Mucosa of stomach (tissue), 1 donor: Measurements from ENCODE around the gene SETBP1.

ENCODE experiments used
- H3K27me3 ChIP-seq: one replicate; pipeline ENCODE4 v1.7.0; 2013; ENCODE audit warnings: mild to moderate bottlenecking, low read length; ENCODE audit not compliant: control insufficient read depth, insufficient read depth
- H3K36me3 ChIP-seq: one replicate; pipeline ENCODE4 v1.7.0; 2013; ENCODE audit warnings: low read length; ENCODE audit not compliant: control insufficient read depth, insufficient read depth
- H3K4me1 ChIP-seq: one replicate; pipeline ENCODE4 v1.7.0; 2013; ENCODE audit warnings: mild to moderate bottlenecking, low read length; ENCODE audit not compliant: control insufficient read depth, insufficient read depth
- H3K4me3 ChIP-seq: one replicate; pipeline ENCODE4 v1.7.0; 2013; ENCODE audit warnings: low read length
- H3K9ac ChIP-seq: one replicate; pipeline ENCODE4 v1.7.0; 2013; ENCODE audit warnings: mild to moderate bottlenecking, low read length, moderate library complexity
- H3K9me3 ChIP-seq: one replicate; pipeline ENCODE4 v1.7.0; 2013; ENCODE audit warnings: mild to moderate bottlenecking, low read length, moderate library complexity; ENCODE audit not compliant: control insufficient read depth
- donor health status: Pancreatic carcinoma.

SETBP1 gene

DNA sequence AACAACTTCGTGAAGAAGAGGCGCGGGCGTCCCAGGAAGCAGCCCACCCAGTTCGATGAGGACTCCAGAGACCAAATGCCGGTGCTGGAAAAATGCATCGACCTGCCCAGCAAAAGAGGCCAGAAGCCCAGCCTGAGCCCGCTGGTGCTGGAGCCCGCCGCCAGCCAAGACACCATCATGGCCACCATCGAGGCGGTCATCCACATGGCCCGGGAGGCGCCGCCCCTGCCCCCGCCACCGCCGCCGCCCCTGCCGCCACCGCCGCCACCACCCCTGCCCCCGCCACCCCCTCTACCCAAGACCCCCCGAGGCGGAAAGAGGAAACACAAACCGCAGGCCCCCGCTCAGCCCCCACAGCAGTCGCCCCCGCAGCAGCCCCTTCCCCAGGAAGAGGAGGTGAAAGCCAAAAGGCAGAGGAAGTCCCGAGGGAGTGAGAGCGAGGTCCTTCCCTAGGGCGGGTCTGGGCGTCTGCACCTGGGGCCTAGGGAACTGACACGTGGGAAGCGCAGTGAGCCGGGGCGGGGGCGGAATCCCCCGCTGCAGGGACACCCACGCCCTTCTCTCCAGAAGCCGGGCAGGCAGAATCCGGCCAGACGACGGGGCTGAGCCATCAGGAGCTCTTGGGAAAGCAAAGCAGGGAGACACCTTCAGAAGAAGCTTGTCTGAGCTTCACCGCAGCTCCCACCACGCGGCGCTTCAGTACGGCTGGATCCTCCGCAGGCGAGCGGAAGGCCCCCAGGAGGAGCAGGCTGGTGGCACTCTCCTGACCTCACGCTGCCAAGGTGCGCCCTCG lies 382.8 kb downstream of the SETBP1 start:
- H3K9ac ChIP-seq, result no peak overlapping the region
- no peaks in the 10 kb centered on the region for H3K36me3 ChIP-seq
- H3K4me1 ChIP-seq, result no peaks in the 10 kb centered on the region
- no peaks in the 10 kb centered on the region for H3K27me3 ChIP-seq
- no peak overlapping the region for H3K4me3 ChIP-seq
- H3K9me3 ChIP-seq, result no peaks in the 10 kb centered on the region

GRCh38 chr18:45066210-45066609 lies 385.5 kb downstream of the SETBP1 start:
- H3K27me3 ChIP-seq, result no peaks in the 10 kb centered on the region
- no peaks in the 10 kb centered on the region for H3K36me3 ChIP-seq
- H3K4me3 ChIP-seq, result no peak overlapping the region
- no peaks in the 10 kb centered on the region for H3K4me1 ChIP-seq
- H3K9me3 ChIP-seq, result no peaks in the 10 kb centered on the region
- no peak overlapping the region for H3K9ac ChIP-seq

- Histone ChIP-seq H3K9ac (no peak overlapping the region), H3K27me3 (no peaks in the 10 kb centered on the region), H3K4me1 (no peaks in the 10 kb centered on the region), H3K36me3 (no peaks in the 10 kb centered on the region), H3K4me3 (no peak overlapping the region), H3K9me3 (no peaks in the 10 kb centered on the region)
These were observed 386.2 kb downstream of the SETBP1 start for GRCh38 chr18:45066886-45067285.

DNA sequence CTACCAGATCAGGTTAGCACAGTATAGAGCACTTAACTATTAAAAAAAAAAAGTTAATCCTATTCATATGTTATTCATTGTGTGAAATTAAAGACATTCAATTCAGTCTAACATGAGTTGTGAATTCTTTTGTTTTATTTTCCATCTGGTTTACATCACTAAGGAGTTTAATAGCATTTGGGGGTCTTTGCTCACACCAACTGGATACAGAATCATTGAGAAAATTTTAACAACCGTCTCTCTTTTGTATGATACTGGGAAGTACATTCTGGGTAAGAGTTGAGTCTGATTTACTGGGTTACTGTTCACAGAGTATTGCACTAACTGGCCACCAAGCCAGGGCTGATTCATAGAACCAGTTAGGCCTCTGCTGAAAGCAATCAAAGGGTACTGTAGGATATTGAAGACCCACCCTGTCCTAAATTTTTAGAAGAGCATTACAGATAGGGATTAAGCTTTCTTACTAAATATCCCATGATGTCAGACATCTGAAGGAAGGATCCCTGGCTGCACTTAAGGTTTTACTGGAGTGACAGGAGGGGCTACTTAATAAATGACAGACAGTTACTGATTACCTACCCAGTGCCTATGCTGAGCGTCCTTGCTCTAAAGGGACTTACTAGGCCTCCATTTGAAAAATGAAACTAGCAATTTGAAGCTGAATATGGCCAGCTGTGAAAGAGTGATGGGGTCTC lies 387.9 kb downstream of the SETBP1 start:
- no peak overlapping the region for H3K9ac ChIP-seq
- H3K4me1 ChIP-seq, result no peaks in the 10 kb centered on the region
- H3K4me3 ChIP-seq, result no peak overlapping the region
- no peaks in the 10 kb centered on the region for H3K9me3 ChIP-seq
- no peaks in the 10 kb centered on the region for H3K36me3 ChIP-seq
- H3K27me3 ChIP-seq, result no peaks in the 10 kb centered on the region

- Histone ChIP-seq H3K9ac (no peak overlapping the region), H3K4me3 (no peak overlapping the region), H3K4me1 (no peaks in the 10 kb centered on the region), H3K9me3 (no peaks in the 10 kb centered on the region), H3K36me3 (no peaks in the 10 kb centered on the region), H3K27me3 (no peaks in the 10 kb centered on the region)
These were observed 388.9 kb downstream of the SETBP1 start for GRCh38 chr18:45069546-45069945.

DNA sequence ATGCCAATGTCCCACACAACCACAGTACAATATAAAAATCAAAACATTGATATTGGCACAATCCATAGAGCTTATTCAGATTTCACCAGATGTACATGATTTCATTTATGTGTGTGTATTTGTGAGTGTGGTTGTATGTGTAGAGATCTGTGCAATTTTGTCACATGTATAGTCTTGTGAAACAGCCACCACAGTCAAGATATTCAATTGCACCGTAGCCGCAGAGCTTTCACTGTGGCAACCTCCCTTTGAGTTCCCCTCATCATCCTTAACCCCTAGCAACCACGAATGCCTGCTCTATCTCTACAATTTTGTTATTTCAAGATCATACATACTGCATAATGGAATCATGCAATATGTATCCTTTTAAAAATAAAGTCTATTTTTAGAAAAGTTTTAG lies 391.3 kb downstream of the SETBP1 start:
- H3K9ac ChIP-seq, result no peak overlapping the region
- H3K36me3 ChIP-seq, result no peaks in the 10 kb centered on the region
- no peaks in the 10 kb centered on the region for H3K4me1 ChIP-seq
- H3K4me3 ChIP-seq, result no peak overlapping the region
- H3K27me3 ChIP-seq, result no peaks in the 10 kb centered on the region
- H3K9me3 ChIP-seq, result no peaks in the 10 kb centered on the region

DNA sequence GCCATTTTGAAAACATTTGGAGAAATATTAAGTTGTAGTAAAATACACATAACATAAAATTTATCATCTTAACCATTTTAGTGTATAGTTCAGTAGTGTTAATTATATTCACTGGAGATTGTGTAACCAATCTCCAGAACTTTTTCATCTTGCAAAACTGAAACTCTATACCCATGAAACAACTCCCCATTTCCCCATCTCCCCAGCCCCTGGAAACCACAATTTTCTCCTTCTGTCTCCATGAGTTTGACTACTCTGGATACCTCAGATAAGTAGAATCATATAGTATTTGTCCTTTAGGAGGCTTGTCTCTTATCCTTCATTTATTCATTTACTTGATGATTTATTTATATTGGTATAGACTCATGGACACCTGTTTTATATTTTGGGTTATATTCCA lies 392.9 kb downstream of the SETBP1 start:
- H3K9me3 ChIP-seq, result no peaks in the 10 kb centered on the region
- no peak overlapping the region for H3K9ac ChIP-seq
- no peaks in the 10 kb centered on the region for H3K4me1 ChIP-seq
- H3K27me3 ChIP-seq, result no peaks in the 10 kb centered on the region
- no peak overlapping the region for H3K4me3 ChIP-seq
- no peaks in the 10 kb centered on the region for H3K36me3 ChIP-seq

- Histone ChIP-seq H3K36me3 (no peaks in the 10 kb centered on the region), H3K9me3 (no peaks in the 10 kb centered on the region), H3K4me1 (no peaks in the 10 kb centered on the region), H3K27me3 (no peaks in the 10 kb centered on the region), H3K4me3 (no peak overlapping the region), H3K9ac (no peak overlapping the region)
These were observed 401.0 kb downstream of the SETBP1 start for GRCh38 chr18:45081566-45082181.

DNA sequence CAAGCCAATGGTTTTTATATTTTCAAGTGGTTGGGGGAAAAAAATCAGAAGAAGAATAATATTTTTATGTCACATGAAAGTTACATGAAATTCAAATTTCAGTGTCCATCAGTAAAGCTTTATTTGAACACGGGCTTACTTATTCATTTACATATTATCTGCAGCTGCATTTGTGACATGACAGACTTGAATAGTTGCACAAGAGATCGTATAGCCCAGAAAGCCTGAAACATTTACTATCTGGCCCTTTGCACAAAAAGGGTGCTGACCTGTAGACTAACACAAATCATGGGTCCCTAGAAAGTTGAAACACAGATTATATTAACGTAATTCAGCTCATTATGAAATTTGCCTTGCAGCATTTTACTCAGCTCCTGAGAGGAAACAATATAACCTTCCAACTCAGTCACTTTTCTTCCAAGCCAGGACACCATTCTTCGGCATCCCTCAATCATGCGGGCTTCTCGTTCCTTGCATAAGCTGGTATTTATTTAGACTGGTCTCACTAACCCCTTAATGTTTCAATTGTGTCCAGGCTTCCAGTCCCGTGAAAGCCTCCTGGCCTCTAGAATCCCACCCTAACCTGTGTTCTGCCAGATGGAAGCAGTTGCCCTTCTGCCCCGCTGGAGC lies 402.7 kb downstream of the SETBP1 start:
- H3K36me3 ChIP-seq, result no peaks in the 10 kb centered on the region
- H3K27me3 ChIP-seq, result no peaks in the 10 kb centered on the region
- no peaks in the 10 kb centered on the region for H3K9me3 ChIP-seq
- no peak overlapping the region for H3K4me3 ChIP-seq
- no peak overlapping the region for H3K9ac ChIP-seq
- H3K4me1 ChIP-seq, result no peaks in the 10 kb centered on the region

DNA sequence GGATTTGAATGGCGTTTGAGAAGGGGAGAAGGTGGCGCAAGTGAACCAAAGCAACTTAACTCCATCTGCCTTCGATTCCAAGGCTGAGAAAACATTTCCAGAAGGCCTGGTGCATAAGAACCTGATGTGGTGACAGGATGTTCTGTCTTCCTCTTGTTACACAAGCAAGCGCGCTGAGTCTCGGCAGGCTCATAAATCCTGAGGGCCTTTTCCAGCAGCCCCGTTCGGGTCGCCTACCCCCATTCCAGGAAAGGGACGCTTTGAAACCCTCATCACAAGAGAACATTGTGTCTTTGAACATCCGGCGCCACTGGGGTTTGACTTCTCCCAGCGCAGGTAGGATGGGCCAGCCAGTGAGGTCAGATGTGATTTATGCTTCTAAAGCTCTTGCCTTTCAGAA lies 403.5 kb downstream of the SETBP1 start:
- no peaks in the 10 kb centered on the region for H3K36me3 ChIP-seq
- no peak overlapping the region for H3K9ac ChIP-seq
- no peaks in the 10 kb centered on the region for H3K4me1 ChIP-seq
- no peaks in the 10 kb centered on the region for H3K27me3 ChIP-seq
- H3K9me3 ChIP-seq, result no peaks in the 10 kb centered on the region
- H3K4me3 ChIP-seq, result no peak overlapping the region

GRCh38 chr18:45085916-45086624 lies 405.4 kb downstream of the SETBP1 start:
- H3K4me1 ChIP-seq, result no peaks in the 10 kb centered on the region
- H3K9me3 ChIP-seq, result no peaks in the 10 kb centered on the region
- H3K27me3 ChIP-seq, result no peaks in the 10 kb centered on the region
- H3K9ac ChIP-seq, result no peak overlapping the region
- no peak overlapping the region for H3K4me3 ChIP-seq
- H3K36me3 ChIP-seq, result no peaks in the 10 kb centered on the region
